ENCODE data around the gene CD93.

Gene CD93

GRCh38 chr20:23086056-23086566, at the start of gene CD93:
TSS of gene CD93 (minus strand) at chr20:23086324. CDS start at chr20:23086192, 132 bp downstream.
- TF ChIP-seq CTCF (IDR thresholded peaks at IDR 0.05), result no peak

GRCh38 chr20:23133560-23133998, 47.5 kb upstream of the CD93 start:
- TF ChIP-seq CTCF (IDR thresholded peaks at IDR 0.05), result no peak

GRCh38 chr20:23132930-23133559, 46.9 kb upstream of the CD93 start:
- TF ChIP-seq CTCF (IDR thresholded peaks at IDR 0.05), result no peak

- TF ChIP-seq CTCF (IDR thresholded peaks at IDR 0.05), result no peak
Measured at GRCh38 chr20:23132293-23132929, 46.3 kb upstream of the CD93 start.

GRCh38 chr20:23131766-23132165, 45.6 kb upstream of the CD93 start:
- no peak for TF ChIP-seq CTCF (IDR thresholded peaks at IDR 0.05)

GRCh38 chr20:23130622-23131140, 44.6 kb upstream of the CD93 start:
- TF ChIP-seq CTCF (IDR thresholded peaks at IDR 0.05), result no peak

GRCh38 chr20:23129891-23130621, 43.9 kb upstream of the CD93 start:
- no peak for TF ChIP-seq CTCF (IDR thresholded peaks at IDR 0.05)

Measured in LNCAP (cell line).